ENCODE data around the gene CEACAM4.
"Not testable (repeated sequence)": the region's sequence is repeated elsewhere in the genome, so short reads cannot be mapped to it uniquely, and the experiment has no call there.

Gene CEACAM4

GRCh38 chr19:41584260-41584810, 42.5 kb downstream of the CEACAM4 start:
- Histone ChIP-seq H3K4me3 (ENCODE audit: low read length) (no peak overlapping the region), H2BK120ac (ENCODE audit: low read depth, low read length) (no peak overlapping the region), H3K9ac (ENCODE audit: low read length) (no peak overlapping the region), H3K56ac (ENCODE audit: low read length) (no peak overlapping the region), H3K23ac (ENCODE audit: low read length) (no peak overlapping the region), H2AK5ac (ENCODE audit: low read length) (no peak overlapping the region), H4K5ac (ENCODE audit: low read length) (no peak overlapping the region), H2BK5ac (ENCODE audit: low read length) (no peak overlapping the region), H3K4me1 (ENCODE audit: control insufficient read depth, low read depth, low read length) (no peaks in the 10 kb centered on the region), H4K8ac (ENCODE audit: low read depth, low read length) (no peak overlapping the region), H3K79me1 (ENCODE audit: low read length) (no peaks in the 10 kb centered on the region), H3K4me2 (ENCODE audit: low read length) (no peak overlapping the region), H3K27ac (ENCODE audit: low read depth, low read length) (no peak overlapping the region), H3K36me3 (ENCODE audit: control insufficient read depth, insufficient read depth, low read length) (no peaks in the 10 kb centered on the region), H2BK15ac (replicated peaks; ENCODE audit: low read depth) (no peak overlapping the region), H3K4ac (ENCODE audit: low read depth, low read length) (no peak overlapping the region), H3K18ac (ENCODE audit: low read length) (no peak overlapping the region), H3K27me3 (ENCODE audit: insufficient read depth, low read length, poor library complexity) (no peaks in the 10 kb centered on the region), H3K79me2 (ENCODE audit: control insufficient read depth, insufficient read depth, low read length) (no peaks in the 10 kb centered on the region)
- WGBS (ENCODE audit: extremely low coverage, insufficient coverage, low lambda C conversion rate), result no CpG with 5 or more reads among the region's 6 CpGs
- DNase-seq, result no peak

GRCh38 chr19:41582577-41583182, 44.2 kb downstream of the CEACAM4 start:
- WGBS (ENCODE audit: extremely low coverage, insufficient coverage, low lambda C conversion rate), result no CpG with 5 or more reads among the region's 1 CpG
- H3K27ac ChIP-seq (ENCODE audit: low read depth, low read length); H3K4me1 ChIP-seq (ENCODE audit: control insufficient read depth, low read depth, low read length); H3K23ac ChIP-seq (ENCODE audit: low read length); H2BK120ac ChIP-seq (ENCODE audit: low read depth, low read length); H4K5ac ChIP-seq (ENCODE audit: low read length); H3K79me2 ChIP-seq (ENCODE audit: control insufficient read depth, insufficient read depth, low read length); H2AK5ac ChIP-seq (ENCODE audit: low read length); H3K18ac ChIP-seq (ENCODE audit: low read length); H3K56ac ChIP-seq (ENCODE audit: low read length); H4K8ac ChIP-seq (ENCODE audit: low read depth, low read length); H2BK5ac ChIP-seq (ENCODE audit: low read length); H3K27me3 ChIP-seq (ENCODE audit: insufficient read depth, low read length, poor library complexity); H3K4ac ChIP-seq (ENCODE audit: low read depth, low read length); H3K79me1 ChIP-seq (ENCODE audit: low read length); H3K4me3 ChIP-seq (ENCODE audit: low read length); H3K9ac ChIP-seq (ENCODE audit: low read length); H3K4me2 ChIP-seq (ENCODE audit: low read length); H3K36me3 ChIP-seq (ENCODE audit: control insufficient read depth, insufficient read depth, low read length); H2BK15ac ChIP-seq (replicated peaks; ENCODE audit: low read depth): not testable (repeated sequence)
- DNase-seq, result peak; percentile 2

- H2BK5ac ChIP-seq (ENCODE audit: low read length); H3K4me2 ChIP-seq (ENCODE audit: low read length); H3K4me3 ChIP-seq (ENCODE audit: low read length); H3K23ac ChIP-seq (ENCODE audit: low read length); H3K18ac ChIP-seq (ENCODE audit: low read length); H3K36me3 ChIP-seq (ENCODE audit: control insufficient read depth, insufficient read depth, low read length); H3K27me3 ChIP-seq (ENCODE audit: insufficient read depth, low read length, poor library complexity); H3K4me1 ChIP-seq (ENCODE audit: control insufficient read depth, low read depth, low read length); H3K79me1 ChIP-seq (ENCODE audit: low read length); H3K27ac ChIP-seq (ENCODE audit: low read depth, low read length); H4K8ac ChIP-seq (ENCODE audit: low read depth, low read length); H2BK120ac ChIP-seq (ENCODE audit: low read depth, low read length); H4K5ac ChIP-seq (ENCODE audit: low read length); H2AK5ac ChIP-seq (ENCODE audit: low read length); H2BK15ac ChIP-seq (replicated peaks; ENCODE audit: low read depth); H3K9ac ChIP-seq (ENCODE audit: low read length); H3K4ac ChIP-seq (ENCODE audit: low read depth, low read length); H3K79me2 ChIP-seq (ENCODE audit: control insufficient read depth, insufficient read depth, low read length); H3K56ac ChIP-seq (ENCODE audit: low read length): not testable (repeated sequence)
- WGBS (ENCODE audit: extremely low coverage, insufficient coverage, low lambda C conversion rate), result no CpG with 5 or more reads among the region's 4 CpGs
- peak; percentile 7 for DNase-seq
These were observed 45.8 kb downstream of the CEACAM4 start for GRCh38 chr19:41581068-41581467.

GRCh38 chr19:41578886-41579285, 48.0 kb downstream of the CEACAM4 start:
- Histone ChIP-seq H3K79me2 (ENCODE audit: control insufficient read depth, insufficient read depth, low read length) (no peaks in the 10 kb centered on the region), H3K4me3 (ENCODE audit: low read length) (no peak overlapping the region), H3K9ac (ENCODE audit: low read length) (no peak overlapping the region), H3K4ac (ENCODE audit: low read depth, low read length) (no peak overlapping the region), H2BK15ac (replicated peaks; ENCODE audit: low read depth) (no peak overlapping the region), H3K36me3 (ENCODE audit: control insufficient read depth, insufficient read depth, low read length) (no peaks in the 10 kb centered on the region), H3K27me3 (ENCODE audit: insufficient read depth, low read length, poor library complexity) (no peaks in the 10 kb centered on the region), H3K27ac (ENCODE audit: low read depth, low read length) (no peak overlapping the region), H3K18ac (ENCODE audit: low read length) (no peak overlapping the region), H3K4me1 (ENCODE audit: control insufficient read depth, low read depth, low read length) (no peaks in the 10 kb centered on the region), H4K5ac (ENCODE audit: low read length) (no peak overlapping the region), H3K56ac (ENCODE audit: low read length) (no peak overlapping the region), H2AK5ac (ENCODE audit: low read length) (no peak overlapping the region), H4K8ac (ENCODE audit: low read depth, low read length) (no peak overlapping the region), H3K23ac (ENCODE audit: low read length) (no peak overlapping the region), H2BK5ac (ENCODE audit: low read length) (no peak overlapping the region), H3K79me1 (ENCODE audit: low read length) (no peaks in the 10 kb centered on the region), H3K4me2 (ENCODE audit: low read length) (no peak overlapping the region), H2BK120ac (ENCODE audit: low read depth, low read length) (no peak overlapping the region)
- no CpG with 5 or more reads among the region's 2 CpGs for WGBS (ENCODE audit: extremely low coverage, insufficient coverage, low lambda C conversion rate)
- no peak for DNase-seq

- H3K4me3 ChIP-seq (ENCODE audit: low read length), result no peak overlapping the region
- no CpG with 5 or more reads among the region's 2 CpGs for WGBS (ENCODE audit: extremely low coverage, insufficient coverage, low lambda C conversion rate)
These were observed 49.0 kb downstream of the CEACAM4 start for GRCh38 chr19:41577833-41578232.

More at GRCh38 chr19:41577833-41578232, 49.0 kb downstream of the CEACAM4 start:
- Histone ChIP-seq H2BK120ac (ENCODE audit: low read depth, low read length) (no peak overlapping the region), H2BK15ac (replicated peaks; ENCODE audit: low read depth) (no peak overlapping the region), H3K27me3 (ENCODE audit: insufficient read depth, low read length, poor library complexity) (no peaks in the 10 kb centered on the region), H3K36me3 (ENCODE audit: control insufficient read depth, insufficient read depth, low read length) (no peaks in the 10 kb centered on the region), H3K56ac (ENCODE audit: low read length) (no peak overlapping the region), H3K9ac (ENCODE audit: low read length) (no peak overlapping the region), H4K5ac (ENCODE audit: low read length) (no peak overlapping the region), H3K4ac (ENCODE audit: low read depth, low read length) (no peak overlapping the region), H3K18ac (ENCODE audit: low read length) (no peak overlapping the region), H3K79me2 (ENCODE audit: control insufficient read depth, insufficient read depth, low read length) (no peaks in the 10 kb centered on the region), H3K23ac (ENCODE audit: low read length) (no peak overlapping the region), H3K27ac (ENCODE audit: low read depth, low read length) (no peak overlapping the region), H3K4me2 (ENCODE audit: low read length) (no peak overlapping the region), H3K4me1 (ENCODE audit: control insufficient read depth, low read depth, low read length) (no peaks in the 10 kb centered on the region), H4K8ac (ENCODE audit: low read depth, low read length) (no peak overlapping the region), H2AK5ac (ENCODE audit: low read length) (no peak overlapping the region), H2BK5ac (ENCODE audit: low read length) (no peak overlapping the region), H3K79me1 (ENCODE audit: low read length) (no peaks in the 10 kb centered on the region)
- DNase-seq, result no peak

All from mesendoderm (in vitro differentiated cells).